ENCODE data around the gene IRAK2.
A peak's percentile ranks its signal among the peaks of the same experiment; 100 is the strongest.

IRAK2 gene

GRCh38 chr3:10192953-10193691 lies 28.4 kb downstream of the IRAK2 start:
- Histone ChIP-seq H3K36me3 (ENCODE audit: insufficient read depth, low read length) (peaks cover 8% of the 10 kb centered on the region; the same call in 1 of the 2 replicates), H3F3A (ENCODE audit: insufficient read depth, low read length) (0 out of 2 replicates have a peak, but pooled peaks cover 2% of the 10 kb centered on the region), H4K20me1 (ENCODE audit: insufficient read depth, low read length) (no peaks in the 10 kb centered on the region), H3K4me3 (ENCODE audit: low read depth, low read length, poor library complexity, severe bottlenecking) (peak overlapping the region; percentile 38), H3K9ac (ENCODE audit: low read length) (peak overlapping the region; percentile 75), H3K27me3 (ENCODE audit: insufficient read depth, low read length) (no peaks in the 10 kb centered on the region), H3K4me1 (ENCODE audit: insufficient read depth, low read length, severe bottlenecking) (peaks cover 94% of the 10 kb centered on the region), H3K79me2 (ENCODE audit: insufficient read depth, low read length) (no peaks in the 10 kb centered on the region), H3K27ac (ENCODE audit: low read depth, low read length, poor library complexity, severe bottlenecking) (peak overlapping the region; percentile 98), H3K4me2 (ENCODE audit: low read length) (peak overlapping the region; percentile 59), H3K9me2 (ENCODE audit: low read depth, low read length) (no peaks in the 10 kb centered on the region), H3K9me3 (ENCODE audit: low read length) (no peaks in the 10 kb centered on the region), H2AFZ (ENCODE audit: low read length) (no peak overlapping the region)
- TF ChIP-seq CTCF (IDR thresholded peaks at IDR 0.05; ENCODE audit: low read length) (peak; percentile 31; the same call in 1 of the 2 replicates), EZH2 (IDR thresholded peaks at IDR 0.05; ENCODE audit: borderline replicate concordance, low read length) (no peak)

- 0 out of 2 replicates have a peak, but pooled peaks cover 5% of the 10 kb centered on the region for H3F3A ChIP-seq (ENCODE audit: insufficient read depth, low read length)
- H3K4me3 ChIP-seq (ENCODE audit: low read depth, low read length, poor library complexity, severe bottlenecking), result peak overlapping the region; percentile 38
- H4K20me1 ChIP-seq (ENCODE audit: insufficient read depth, low read length), result no peaks in the 10 kb centered on the region
- H3K4me1 ChIP-seq (ENCODE audit: insufficient read depth, low read length, severe bottlenecking), result peaks cover 100% of the 10 kb centered on the region
- H3K79me2 ChIP-seq (ENCODE audit: insufficient read depth, low read length), result no peaks in the 10 kb centered on the region
- no peaks in the 10 kb centered on the region for H3K9me2 ChIP-seq (ENCODE audit: low read depth, low read length)
- TF ChIP-seq EZH2 (IDR thresholded peaks at IDR 0.05; ENCODE audit: borderline replicate concordance, low read length) (no peak), CTCF (IDR thresholded peaks at IDR 0.05; ENCODE audit: low read length) (no peak)
- H3K27ac ChIP-seq (ENCODE audit: low read depth, low read length, poor library complexity, severe bottlenecking), result peak overlapping the region; percentile 98
- no peak overlapping the region for H2AFZ ChIP-seq (ENCODE audit: low read length)
- peak overlapping the region; percentile 59 for H3K4me2 ChIP-seq (ENCODE audit: low read length)
- H3K9me3 ChIP-seq (ENCODE audit: low read length), result no peaks in the 10 kb centered on the region
- peaks cover 7% of the 10 kb centered on the region; the same call in 1 of the 2 replicates for H3K36me3 ChIP-seq (ENCODE audit: insufficient read depth, low read length)
- H3K9ac ChIP-seq (ENCODE audit: low read length), result peak overlapping the region; percentile 75
- no peaks in the 10 kb centered on the region for H3K27me3 ChIP-seq (ENCODE audit: insufficient read depth, low read length)
Measured at GRCh38 chr3:10193692-10194327, 29.1 kb downstream of the IRAK2 start.

- Histone ChIP-seq H3F3A (ENCODE audit: insufficient read depth, low read length) (0 out of 2 replicates have a peak, but pooled peaks cover 5% of the 10 kb centered on the region), H3K4me2 (ENCODE audit: low read length) (peak overlapping the region; percentile 59), H3K4me3 (ENCODE audit: low read depth, low read length, poor library complexity, severe bottlenecking) (peak overlapping the region; percentile 38), H3K36me3 (ENCODE audit: insufficient read depth, low read length) (no peaks in the 10 kb centered on the region; the same call in 1 of the 2 replicates), H3K27me3 (ENCODE audit: insufficient read depth, low read length) (no peaks in the 10 kb centered on the region), H2AFZ (ENCODE audit: low read length) (no peak overlapping the region), H3K9me2 (ENCODE audit: low read depth, low read length) (no peaks in the 10 kb centered on the region), H3K27ac (ENCODE audit: low read depth, low read length, poor library complexity, severe bottlenecking) (peak overlapping the region; percentile 98), H4K20me1 (ENCODE audit: insufficient read depth, low read length) (no peaks in the 10 kb centered on the region), H3K4me1 (ENCODE audit: insufficient read depth, low read length, severe bottlenecking) (peaks cover 100% of the 10 kb centered on the region), H3K79me2 (ENCODE audit: insufficient read depth, low read length) (no peaks in the 10 kb centered on the region), H3K9me3 (ENCODE audit: low read length) (no peaks in the 10 kb centered on the region), H3K9ac (ENCODE audit: low read length) (peak overlapping the region; percentile 75)
- TF ChIP-seq CTCF (IDR thresholded peaks at IDR 0.05; ENCODE audit: low read length) (no peak), EZH2 (IDR thresholded peaks at IDR 0.05; ENCODE audit: borderline replicate concordance, low read length) (no peak)
Measured at GRCh38 chr3:10194328-10195071, 29.8 kb downstream of the IRAK2 start.

All from OCI-LY1 (cell line).